ENCODE measurements around the gene GRIK4.
"Not testable (repeated sequence)": the region's sequence is repeated elsewhere in the genome, so short reads cannot be mapped to it uniquely, and the experiment has no call there.

Gene GRIK4

DNA sequence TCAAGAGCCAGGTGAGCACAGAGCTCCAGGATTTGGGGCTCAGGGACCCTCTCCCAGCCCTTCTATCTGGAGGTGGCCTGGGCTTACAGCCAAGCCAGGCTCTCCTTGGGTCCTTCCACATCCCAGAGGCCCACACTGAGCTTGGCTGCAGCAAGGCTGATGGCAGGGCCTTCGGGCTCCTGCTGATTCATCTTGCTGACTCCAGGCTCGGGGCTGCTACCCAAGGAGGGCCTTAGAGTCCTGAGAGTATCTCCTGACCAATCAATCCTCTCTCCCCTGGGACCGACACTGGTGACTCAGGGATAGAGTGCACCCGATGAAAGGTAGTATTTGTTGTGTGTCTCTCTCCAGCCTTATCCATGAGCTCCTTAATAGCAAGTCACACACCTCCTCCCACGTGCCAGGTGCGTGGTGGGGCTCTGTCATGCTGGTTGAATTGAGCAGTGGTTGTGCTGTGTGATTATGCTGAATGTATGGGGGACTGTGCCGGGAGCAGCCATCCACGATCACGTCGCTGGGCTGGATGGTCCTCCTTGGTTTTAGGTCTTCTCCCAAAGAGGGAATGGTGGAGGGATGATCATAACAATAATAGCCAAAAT, 62.3 kb downstream of the GRIK4 start:
- H3K4me3 ChIP-seq (ENCODE audit: low read length): no peak overlapping the region
- H3K27me3 ChIP-seq (ENCODE audit: control insufficient read depth, insufficient read depth, low read length): peaks cover 37% of the 10 kb centered on the region
- H3K9ac ChIP-seq (ENCODE audit: low read depth, low read length): no peak overlapping the region
- no peak overlapping the region for H3K4me2 ChIP-seq (ENCODE audit: low read length)
- no peaks in the 10 kb centered on the region for H3K9me3 ChIP-seq (replicated peaks; ENCODE audit: low read length)
- H3K4me1 ChIP-seq (ENCODE audit: control insufficient read depth, insufficient read depth, low read length): no peaks in the 10 kb centered on the region
- H3K36me3 ChIP-seq (ENCODE audit: insufficient read depth, low read length): no peaks in the 10 kb centered on the region

DNA sequence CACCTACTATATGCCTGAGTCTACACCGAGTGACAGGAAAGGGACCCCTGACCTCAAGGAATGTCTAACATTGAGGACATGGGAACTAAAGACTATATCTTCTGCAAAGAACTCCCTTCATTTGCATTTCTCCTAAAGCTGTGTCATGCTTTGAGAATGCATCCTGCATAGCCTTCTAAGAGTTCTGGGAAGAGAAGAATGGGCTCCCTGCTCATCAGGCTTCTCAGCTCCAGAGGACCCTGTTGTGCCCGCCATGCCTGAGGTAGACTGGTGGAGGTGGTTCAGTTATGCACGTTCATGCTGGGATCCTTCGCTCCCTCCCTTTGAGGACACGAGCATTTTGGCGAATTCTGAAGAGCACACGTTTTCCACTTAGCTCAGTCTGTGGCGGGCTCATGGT, 63.3 kb downstream of the GRIK4 start:
- Histone ChIP-seq H3K9ac (ENCODE audit: low read depth, low read length) (no peak overlapping the region), H3K9me3 (replicated peaks; ENCODE audit: low read length) (no peaks in the 10 kb centered on the region), H3K27me3 (ENCODE audit: control insufficient read depth, insufficient read depth, low read length) (peaks cover 38% of the 10 kb centered on the region), H3K4me2 (ENCODE audit: low read length) (no peak overlapping the region), H3K4me1 (ENCODE audit: control insufficient read depth, insufficient read depth, low read length) (no peaks in the 10 kb centered on the region), H3K4me3 (ENCODE audit: low read length) (no peak overlapping the region), H3K36me3 (ENCODE audit: insufficient read depth, low read length) (no peaks in the 10 kb centered on the region)

DNA sequence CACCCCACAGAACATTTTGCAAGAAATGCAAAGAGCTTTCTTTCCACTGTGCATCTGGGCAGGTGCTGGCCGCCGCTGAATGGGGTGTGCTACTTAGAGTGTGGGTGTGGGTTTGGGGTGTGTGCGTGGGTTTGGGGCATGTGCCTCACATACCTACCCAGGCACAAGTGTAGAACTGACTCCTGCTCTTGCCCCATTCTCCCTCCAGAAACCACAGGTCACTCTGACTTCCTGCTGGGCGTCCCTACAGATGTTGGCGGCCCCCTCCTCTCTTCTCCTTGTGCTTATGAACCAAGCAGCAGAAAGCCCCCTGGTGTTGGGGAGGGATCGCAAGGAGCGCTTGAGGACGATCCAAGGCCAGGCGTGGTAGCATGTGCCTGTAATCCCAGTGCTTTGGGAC, 63.9 kb downstream of the GRIK4 start:
- no peaks in the 10 kb centered on the region for H3K4me1 ChIP-seq (ENCODE audit: control insufficient read depth, insufficient read depth, low read length)
- H3K9me3 ChIP-seq (replicated peaks; ENCODE audit: low read length): no peaks in the 10 kb centered on the region
- no peaks in the 10 kb centered on the region for H3K36me3 ChIP-seq (ENCODE audit: insufficient read depth, low read length)
- no peak overlapping the region for H3K4me2 ChIP-seq (ENCODE audit: low read length)
- peaks cover 38% of the 10 kb centered on the region for H3K27me3 ChIP-seq (ENCODE audit: control insufficient read depth, insufficient read depth, low read length)
- H3K9ac ChIP-seq (ENCODE audit: low read depth, low read length): no peak overlapping the region
- no peak overlapping the region for H3K4me3 ChIP-seq (ENCODE audit: low read length)

DNA sequence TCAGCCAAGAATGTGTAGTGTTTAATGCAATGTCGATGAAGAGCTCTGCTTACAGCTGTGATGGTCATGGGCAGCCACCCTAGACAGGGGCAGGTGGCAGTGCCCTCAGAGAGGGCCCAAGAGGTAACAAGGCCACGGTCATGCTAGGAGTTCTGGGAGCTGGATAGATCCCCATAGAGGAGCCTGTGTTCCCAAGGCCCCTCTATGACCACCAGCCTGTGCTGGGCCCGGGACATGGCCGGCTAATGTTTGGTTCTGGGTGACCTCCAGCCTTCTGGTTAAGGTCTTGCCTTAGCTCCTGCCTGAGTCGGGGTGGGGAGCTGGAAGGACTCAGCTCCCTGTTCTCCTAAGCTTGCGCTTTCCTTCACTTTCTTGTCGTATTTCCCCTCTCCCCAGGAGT, 65.1 kb downstream of the GRIK4 start:
- Histone ChIP-seq H3K4me3 (ENCODE audit: low read length) (no peak overlapping the region), H3K9ac (ENCODE audit: low read depth, low read length) (no peak overlapping the region), H3K4me1 (ENCODE audit: control insufficient read depth, insufficient read depth, low read length) (no peaks in the 10 kb centered on the region), H3K36me3 (ENCODE audit: insufficient read depth, low read length) (no peaks in the 10 kb centered on the region), H3K27me3 (ENCODE audit: control insufficient read depth, insufficient read depth, low read length) (peaks cover 31% of the 10 kb centered on the region), H3K9me3 (replicated peaks; ENCODE audit: low read length) (no peaks in the 10 kb centered on the region), H3K4me2 (ENCODE audit: low read length) (no peak overlapping the region)

DNA sequence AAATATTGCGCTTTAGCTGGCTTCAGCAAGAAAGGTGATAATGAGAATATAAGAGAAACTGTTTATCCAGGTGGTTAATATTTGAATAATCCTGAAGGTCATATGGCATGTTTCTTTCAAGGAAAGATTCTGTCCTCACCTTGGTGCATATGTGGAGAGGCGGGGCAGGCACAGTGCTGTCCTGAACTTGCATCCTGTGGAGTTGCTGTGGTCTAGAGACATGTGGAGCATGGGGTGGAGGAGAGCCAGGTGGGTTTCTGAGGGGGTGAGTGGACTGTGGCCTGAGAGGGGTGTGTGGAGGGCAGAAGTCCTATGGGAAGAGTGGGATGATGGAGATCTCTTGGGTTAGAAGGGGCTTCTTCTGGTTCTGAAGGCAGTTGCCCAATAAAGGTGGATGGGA, 65.5 kb downstream of the GRIK4 start:
- Histone ChIP-seq H3K36me3 (ENCODE audit: insufficient read depth, low read length) (no peaks in the 10 kb centered on the region), H3K27me3 (ENCODE audit: control insufficient read depth, insufficient read depth, low read length) (peaks cover 31% of the 10 kb centered on the region), H3K4me3 (ENCODE audit: low read length) (no peak overlapping the region), H3K9ac (ENCODE audit: low read depth, low read length) (no peak overlapping the region), H3K4me1 (ENCODE audit: control insufficient read depth, insufficient read depth, low read length) (no peaks in the 10 kb centered on the region), H3K9me3 (replicated peaks; ENCODE audit: low read length) (no peaks in the 10 kb centered on the region), H3K4me2 (ENCODE audit: low read length) (no peak overlapping the region)

DNA sequence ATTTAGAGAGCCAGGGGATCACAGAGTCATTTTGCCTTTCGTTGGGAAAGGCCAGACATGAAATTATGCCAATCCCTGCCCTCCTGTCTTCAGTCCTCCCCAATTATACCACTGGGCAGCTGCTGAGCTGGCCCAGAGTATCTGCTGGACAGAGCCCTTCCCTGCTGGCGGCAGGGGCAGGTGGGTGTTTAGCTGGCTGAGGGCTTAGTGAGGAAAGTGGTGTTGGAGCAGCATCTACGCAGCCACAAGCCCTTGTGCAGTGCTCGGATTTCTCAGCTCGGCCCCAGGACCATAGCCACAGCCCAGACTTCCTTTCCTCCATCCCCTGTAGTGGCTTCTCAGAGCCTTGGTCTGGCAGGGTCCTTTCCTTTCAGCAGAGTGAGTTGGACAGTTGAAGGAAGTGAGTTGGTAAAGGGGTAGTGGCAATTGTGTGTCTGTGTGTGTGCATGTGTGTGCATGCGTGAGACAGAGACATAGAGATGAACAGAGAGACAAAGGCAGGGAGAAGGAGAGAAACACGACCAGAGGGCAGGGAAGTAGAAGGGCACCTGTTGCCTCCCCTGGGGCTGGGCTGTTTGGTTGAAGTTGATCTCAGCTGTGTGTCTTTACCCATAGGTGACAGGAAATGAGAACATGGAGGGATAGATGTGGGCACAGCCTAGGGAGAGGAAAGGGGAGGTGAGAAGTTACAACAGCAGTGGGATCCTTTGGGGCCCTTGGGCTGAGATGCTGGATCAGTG, 66.2 kb downstream of the GRIK4 start:
- Histone ChIP-seq H3K36me3 (ENCODE audit: insufficient read depth, low read length) (no peaks in the 10 kb centered on the region), H3K9ac (ENCODE audit: low read depth, low read length) (no peak overlapping the region), H3K9me3 (replicated peaks; ENCODE audit: low read length) (no peaks in the 10 kb centered on the region), H3K27me3 (ENCODE audit: control insufficient read depth, insufficient read depth, low read length) (peaks cover 28% of the 10 kb centered on the region), H3K4me1 (ENCODE audit: control insufficient read depth, insufficient read depth, low read length) (no peaks in the 10 kb centered on the region), H3K4me2 (ENCODE audit: low read length) (no peak overlapping the region), H3K4me3 (ENCODE audit: low read length) (no peak overlapping the region)

DNA sequence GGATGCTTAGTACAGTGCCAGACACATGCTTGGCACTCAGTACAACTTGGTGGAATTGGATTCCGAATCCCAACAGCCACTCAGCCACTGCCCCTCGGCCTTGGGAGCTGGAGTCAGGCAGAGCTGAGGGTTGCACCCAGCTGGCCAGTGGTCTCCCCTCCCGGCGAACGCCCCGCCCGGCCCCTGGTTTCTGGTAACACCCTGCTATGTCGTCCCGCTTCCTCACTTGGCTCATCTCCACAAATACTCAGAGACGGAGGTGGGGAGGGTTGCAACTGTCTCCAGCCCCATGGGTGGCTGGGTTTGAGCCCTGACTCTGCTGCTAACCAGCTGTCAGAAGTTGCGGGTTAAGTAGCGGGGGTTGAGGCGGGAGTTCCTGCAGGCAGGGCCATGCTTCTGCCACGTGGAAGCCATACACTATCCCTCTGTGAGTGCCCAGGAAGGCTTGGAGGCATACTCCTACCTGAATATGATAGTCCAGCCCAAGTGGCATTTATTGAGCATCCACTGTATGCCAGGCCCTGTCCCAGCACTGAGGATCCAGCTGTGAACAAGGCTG, 67.1 kb downstream of the GRIK4 start:
- H3K9ac ChIP-seq (ENCODE audit: low read depth, low read length): no peak overlapping the region
- no peaks in the 10 kb centered on the region for H3K4me1 ChIP-seq (ENCODE audit: control insufficient read depth, insufficient read depth, low read length)
- no peak overlapping the region for H3K4me3 ChIP-seq (ENCODE audit: low read length)
- H3K36me3 ChIP-seq (ENCODE audit: insufficient read depth, low read length): no peaks in the 10 kb centered on the region
- no peaks in the 10 kb centered on the region for H3K9me3 ChIP-seq (replicated peaks; ENCODE audit: low read length)
- H3K4me2 ChIP-seq (ENCODE audit: low read length): no peak overlapping the region
- peaks cover 28% of the 10 kb centered on the region for H3K27me3 ChIP-seq (ENCODE audit: control insufficient read depth, insufficient read depth, low read length)

DNA sequence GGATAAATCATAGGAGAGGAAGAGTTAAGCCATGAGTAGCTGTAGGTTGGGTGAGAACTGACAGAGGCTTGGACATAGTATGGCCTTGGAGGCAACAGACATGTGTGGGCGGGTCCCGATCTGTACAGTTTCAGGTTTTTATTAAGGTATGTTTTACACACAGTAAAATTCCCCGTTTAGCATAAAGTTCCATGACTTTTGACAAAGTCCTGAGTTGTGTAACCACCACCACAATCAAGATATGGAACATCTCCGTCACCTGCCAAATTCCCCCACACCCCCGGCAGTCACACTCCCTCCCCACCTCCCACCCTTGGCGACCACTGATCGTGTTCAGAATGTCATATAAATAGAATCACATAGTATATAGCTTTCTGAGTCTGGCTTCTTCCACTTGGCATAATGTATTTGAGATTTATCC, 68.1 kb downstream of the GRIK4 start:
- H3K4me3 ChIP-seq (ENCODE audit: low read length): no peak overlapping the region
- H3K4me1 ChIP-seq (ENCODE audit: control insufficient read depth, insufficient read depth, low read length): no peaks in the 10 kb centered on the region
- H3K27me3 ChIP-seq (ENCODE audit: control insufficient read depth, insufficient read depth, low read length): peaks cover 28% of the 10 kb centered on the region
- H3K36me3 ChIP-seq (ENCODE audit: insufficient read depth, low read length): no peaks in the 10 kb centered on the region
- H3K9me3 ChIP-seq (replicated peaks; ENCODE audit: low read length): no peaks in the 10 kb centered on the region
- H3K4me2 ChIP-seq (ENCODE audit: low read length): no peak overlapping the region
- H3K9ac ChIP-seq (ENCODE audit: low read depth, low read length): no peak overlapping the region

DNA sequence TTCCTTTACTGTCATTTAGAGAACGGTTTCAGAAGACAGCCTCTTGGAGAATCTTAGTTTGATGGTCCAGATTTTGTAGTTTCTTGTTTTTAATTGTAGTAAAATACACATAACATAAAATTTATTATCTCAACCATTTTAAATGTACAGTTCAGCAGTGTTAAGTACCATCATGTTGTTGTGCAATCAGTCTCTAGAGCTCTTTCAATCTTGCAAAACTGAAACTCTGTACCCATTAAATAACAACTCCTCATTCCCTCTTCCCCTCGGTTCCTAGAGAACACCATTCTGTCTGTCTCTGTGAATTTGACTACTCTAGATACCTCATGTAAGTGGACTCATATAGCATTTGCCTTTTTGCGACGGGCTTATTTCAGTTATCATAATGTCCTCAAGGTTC, 69.8 kb downstream of the GRIK4 start:
- H3K9me3 ChIP-seq (replicated peaks; ENCODE audit: low read length): no peaks in the 10 kb centered on the region
- H3K36me3 ChIP-seq (ENCODE audit: insufficient read depth, low read length): no peaks in the 10 kb centered on the region
- no peak overlapping the region for H3K4me3 ChIP-seq (ENCODE audit: low read length)
- no peak overlapping the region for H3K9ac ChIP-seq (ENCODE audit: low read depth, low read length)
- no peak overlapping the region for H3K4me2 ChIP-seq (ENCODE audit: low read length)
- H3K4me1 ChIP-seq (ENCODE audit: control insufficient read depth, insufficient read depth, low read length): no peaks in the 10 kb centered on the region
- H3K27me3 ChIP-seq (ENCODE audit: control insufficient read depth, insufficient read depth, low read length): peaks cover 26% of the 10 kb centered on the region

DNA sequence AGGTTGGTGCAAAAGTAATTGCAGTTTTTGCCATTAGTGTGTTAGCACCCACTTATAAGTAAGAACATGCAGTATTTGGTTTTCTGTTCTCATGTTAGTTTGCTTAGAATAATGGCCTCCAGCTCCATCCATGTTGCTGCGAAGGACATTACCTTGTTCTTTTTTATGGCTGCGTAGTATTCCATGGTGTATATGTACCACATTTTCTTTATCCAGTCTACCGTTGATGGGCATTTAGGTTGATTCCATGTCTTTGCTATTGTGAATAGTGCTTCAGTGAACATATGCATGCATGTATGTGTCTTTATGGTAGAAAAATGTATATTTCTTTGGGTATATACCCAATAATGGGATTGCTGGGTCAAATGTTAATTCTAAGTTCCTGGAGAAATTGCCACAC, 71.0 kb downstream of the GRIK4 start:
- peaks cover 14% of the 10 kb centered on the region for H3K27me3 ChIP-seq (ENCODE audit: control insufficient read depth, insufficient read depth, low read length)

DNA sequence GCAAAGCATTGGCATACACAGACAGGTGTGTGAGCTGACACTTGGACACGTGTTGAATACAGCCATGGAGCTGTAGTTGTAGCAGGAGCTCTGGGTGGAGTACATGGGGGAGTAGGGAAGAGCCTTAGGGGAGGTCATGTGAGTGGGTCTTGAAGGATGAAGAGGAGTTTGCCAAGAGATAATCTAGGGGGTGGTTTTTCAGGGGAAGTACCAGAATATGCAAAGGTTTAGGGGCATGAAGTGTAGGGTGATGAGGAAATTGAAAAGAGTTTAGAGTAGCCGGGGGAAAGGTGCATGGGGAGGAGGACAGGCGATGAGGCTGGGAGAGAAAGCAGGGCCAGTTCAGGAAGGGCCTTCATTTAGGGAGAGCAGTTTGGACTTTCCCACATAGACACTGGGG, 74.5 kb downstream of the GRIK4 start:
- H3K4me2 ChIP-seq (ENCODE audit: low read length): no peak overlapping the region
- H3K9me3 ChIP-seq (replicated peaks; ENCODE audit: low read length): no peaks in the 10 kb centered on the region
- no peaks in the 10 kb centered on the region for H3K4me1 ChIP-seq (ENCODE audit: control insufficient read depth, insufficient read depth, low read length)
- H3K4me3 ChIP-seq (ENCODE audit: low read length): no peak overlapping the region
- H3K27me3 ChIP-seq (ENCODE audit: control insufficient read depth, insufficient read depth, low read length): peaks cover 6% of the 10 kb centered on the region
- no peak overlapping the region for H3K9ac ChIP-seq (ENCODE audit: low read depth, low read length)
- no peaks in the 10 kb centered on the region for H3K36me3 ChIP-seq (ENCODE audit: insufficient read depth, low read length)

More for the DNA sequence above, 71.0 kb downstream of the GRIK4 start:
- H3K4me2 ChIP-seq (ENCODE audit: low read length); H3K9me3 ChIP-seq (replicated peaks; ENCODE audit: low read length); H3K4me3 ChIP-seq (ENCODE audit: low read length); H3K9ac ChIP-seq (ENCODE audit: low read depth, low read length); H3K4me1 ChIP-seq (ENCODE audit: control insufficient read depth, insufficient read depth, low read length); H3K36me3 ChIP-seq (ENCODE audit: insufficient read depth, low read length): not testable (repeated sequence)

DNA sequence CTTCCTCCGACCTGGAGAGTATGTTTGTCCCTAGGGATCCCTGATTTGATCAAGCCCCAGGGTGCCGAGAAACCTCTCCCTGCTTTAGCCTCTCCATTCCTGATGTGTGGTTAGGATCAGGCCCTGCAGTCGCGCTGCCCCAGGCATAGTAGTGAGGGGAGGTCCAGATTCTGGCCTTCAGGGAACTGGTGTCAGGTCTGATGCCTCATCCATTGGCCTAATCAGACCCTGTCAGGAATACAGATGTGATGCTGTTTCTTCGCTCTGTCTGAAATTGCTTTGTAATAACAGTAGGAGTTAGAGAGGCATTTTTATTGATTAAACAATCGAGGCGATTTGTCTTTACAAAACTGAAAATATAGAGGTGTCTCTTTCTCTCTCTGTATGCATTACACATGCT, 75.2 kb downstream of the GRIK4 start:
- Histone ChIP-seq H3K36me3 (ENCODE audit: insufficient read depth, low read length) (no peaks in the 10 kb centered on the region), H3K27me3 (ENCODE audit: control insufficient read depth, insufficient read depth, low read length) (peaks cover 12% of the 10 kb centered on the region), H3K4me3 (ENCODE audit: low read length) (no peak overlapping the region), H3K9me3 (replicated peaks; ENCODE audit: low read length) (no peaks in the 10 kb centered on the region), H3K9ac (ENCODE audit: low read depth, low read length) (no peak overlapping the region), H3K4me2 (ENCODE audit: low read length) (no peak overlapping the region), H3K4me1 (ENCODE audit: control insufficient read depth, insufficient read depth, low read length) (no peaks in the 10 kb centered on the region)
